Measurements from ENCODE around the gene MRPL41. TPM values are rescaled to one million over a fixed set of nuclear protein-coding genes. Genes with fewer than 3 reads are reported as not detected.

The MRPL41 gene
- total and polyA plus RNA-seq, 2 of the 13 experiments (the other 11 are each of a cell fraction or from before 2014, with no cell fraction given), result 20.9 to 54.0 TPM

DNA sequence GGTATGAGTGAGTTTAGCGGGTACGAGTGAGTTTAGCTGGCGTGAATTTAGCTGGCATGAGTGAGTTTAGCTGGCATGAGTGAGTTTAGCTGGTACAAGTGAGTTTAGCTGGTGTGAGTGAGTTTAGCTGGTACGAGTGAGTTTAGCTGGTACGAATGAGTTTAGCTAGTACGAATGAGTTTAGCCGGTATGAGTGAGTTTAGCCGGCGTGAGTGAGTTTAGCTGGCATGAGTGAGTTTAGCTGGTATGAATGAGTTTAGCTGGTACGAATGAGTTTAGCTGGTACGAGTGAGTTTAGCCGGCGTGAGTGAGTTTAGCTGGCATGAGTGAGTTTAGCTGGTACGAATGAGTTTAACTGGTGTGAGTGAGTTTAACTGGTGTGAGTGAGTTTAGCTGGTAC is 42.5 kb upstream of the MRPL41 start:
- 82% methylated on average over 14 of the region's 14 CpGs for WGBS (ENCODE audit: low lambda C conversion rate)
- no peak for FAIRE-seq
- in situ Hi-C loops (cut with HindIII; ENCODE audit: extremely low pct_ligation_motif_present, low pct_unique_long_range_greater_than_20kb), result no loop called here

More for the DNA sequence above, 42.5 kb upstream of the MRPL41 start:
- Histone ChIP-seq H3K4me3 (replicated peaks in 1 of 3; ENCODE audit: insufficient read depth in 1 of 3, low read depth in 2 of 3, low read length in 3 of 3) (no peak overlapping the region), H3K4me1 (ENCODE audit: insufficient read depth, low read length) (peaks cover 12% of the 10 kb centered on the region), H3K9me3 (ENCODE audit: low read length) (peaks cover 3% of the 10 kb centered on the region; the same call in 1 of the 2 replicates), H4K20me1 (ENCODE audit: insufficient read depth, low read length) (no peaks in the 10 kb centered on the region), H2AFZ (ENCODE audit: low read length) (no peak overlapping the region), H3K9ac (ENCODE audit: insufficient read depth, low read depth, low read length) (no peak overlapping the region), H3K36me3 (replicated peaks in 1 of 2; ENCODE audit: control insufficient read depth in 1 of 2, insufficient read depth in 2 of 2, low read length in 2 of 2) (no peaks in the 10 kb centered on the region), H3K27me3 (ENCODE audit: control insufficient read depth in 1 of 2, insufficient read depth in 2 of 2, low read length in 2 of 2) (peaks cover 0 to 3% of the 10 kb centered on the region in 2 experiments; a peak in 2 of 5 replicates), H3K4me2 (ENCODE audit: low read depth, low read length) (no peak overlapping the region), H3K27ac (ENCODE audit: extremely low read length, insufficient read depth, low read length) (no peak overlapping the region), H3K79me2 (ENCODE audit: insufficient read depth, low read length) (no peaks in the 10 kb centered on the region)
- DNase-seq (ENCODE audit: low spot score), result no peak
- intact Hi-C loops (cut with micrococcal nuclease; ENCODE audit: unreplicated experiment), result no loop called here
- CTCF ChIA-PET (ENCODE audit: low intra/inter-chr PET ratio, low total read pairs), result no interaction called here
- BruUV-seq (replicated peaks), result no TSS peak
- TF ChIP-seq, protein P1, sequence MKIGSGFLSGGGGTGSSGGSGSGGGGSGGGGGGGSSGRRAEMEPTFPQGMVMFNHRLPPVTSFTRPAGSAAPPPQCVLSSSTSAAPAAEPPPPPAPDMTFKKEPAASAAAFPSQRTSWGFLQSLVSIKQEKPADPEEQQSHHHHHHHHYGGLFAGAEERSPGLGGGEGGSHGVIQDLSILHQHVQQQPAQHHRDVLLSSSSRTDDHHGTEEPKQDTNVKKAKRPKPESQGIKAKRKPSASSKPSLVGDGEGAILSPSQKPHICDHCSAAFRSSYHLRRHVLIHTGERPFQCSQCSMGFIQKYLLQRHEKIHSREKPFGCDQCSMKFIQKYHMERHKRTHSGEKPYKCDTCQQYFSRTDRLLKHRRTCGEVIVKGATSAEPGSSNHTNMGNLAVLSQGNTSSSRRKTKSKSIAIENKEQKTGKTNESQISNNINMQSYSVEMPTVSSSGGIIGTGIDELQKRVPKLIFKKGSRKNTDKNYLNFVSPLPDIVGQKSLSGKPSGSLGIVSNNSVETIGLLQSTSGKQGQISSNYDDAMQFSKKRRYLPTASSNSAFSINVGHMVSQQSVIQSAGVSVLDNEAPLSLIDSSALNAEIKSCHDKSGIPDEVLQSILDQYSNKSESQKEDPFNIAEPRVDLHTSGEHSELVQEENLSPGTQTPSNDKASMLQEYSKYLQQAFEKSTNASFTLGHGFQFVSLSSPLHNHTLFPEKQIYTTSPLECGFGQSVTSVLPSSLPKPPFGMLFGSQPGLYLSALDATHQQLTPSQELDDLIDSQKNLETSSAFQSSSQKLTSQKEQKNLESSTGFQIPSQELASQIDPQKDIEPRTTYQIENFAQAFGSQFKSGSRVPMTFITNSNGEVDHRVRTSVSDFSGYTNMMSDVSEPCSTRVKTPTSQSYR (CRISPR knock-in tag; IDR thresholded peaks at IDR 0.05; ENCODE audit: borderline replicate concordance), result no peak
- TF ChIP-seq KDM1A (CRISPR knock-in tag; IDR thresholded peaks at IDR 0.05), result no peak
- TF ChIP-seq GFI1 (CRISPR knock-in tag; IDR thresholded peaks at IDR 0.05; ENCODE audit: borderline replicate concordance), result no peak
- TF ChIP-seq NFATC3 (CRISPR knock-in tag; IDR thresholded peaks at IDR 0.05), result no peak
- no peak for TF ChIP-seq RNF2 (conservative IDR thresholded peaks at IDR 0.05; ENCODE audit: low read depth)
- no peak for TF ChIP-seq ZNF224 (CRISPR knock-in tag; IDR thresholded peaks at IDR 0.05)
- TF ChIP-seq SCMH1 (CRISPR knock-in tag; IDR thresholded peaks at IDR 0.05; ENCODE audit: borderline replicate concordance), result no peak
- no peak for TF ChIP-seq JUN (CRISPR knock-in tag; IDR thresholded peaks at IDR 0.05)
- TF ChIP-seq IRF9 (CRISPR knock-in tag; IDR thresholded peaks at IDR 0.05; ENCODE audit: borderline replicate concordance), result no peak
- no peak for TF ChIP-seq CBFB (CRISPR knock-in tag; IDR thresholded peaks at IDR 0.05)
- POLR2A ChIA-PET, result interaction anchor here (1.3 kb wide), 1 partner anchor 50 kb away, joined by 3 read pairs; the partner anchor contains the start of gene NSMF
- no peak for ATAC-seq

Data from HepG2 (cell line).